GM21737 (cell line): ENCODE results near the gene SIAH1.
"Not testable (repeated sequence)": the region's sequence is repeated elsewhere in the genome, so short reads cannot be mapped to it uniquely, and the experiment has no call there.

ENCODE experiments used
- ATAC-seq: cut with Tn5 transposase; IDR thresholded peaks from one replicate; pipeline ENCODE4 v1.9.1; 2021; ENCODE audit warnings: mild to moderate bottlenecking, moderate library complexity; ENCODE audit not compliant: unreplicated experiment

The SIAH1 gene

GRCh38 chr16:48393485-48394354, 8.5 kb upstream of the SIAH1 start:
- ATAC-seq: no peak

- ATAC-seq: no peak
These were observed 7.2 kb upstream of the SIAH1 start for GRCh38 chr16:48392407-48392806.

GRCh38 chr16:48386559-48387312, 1.5 kb upstream of the SIAH1 start:
- no peak for ATAC-seq

GRCh38 chr16:48384520-48385252, 527 bp downstream of the SIAH1 start:
- ATAC-seq: peak; percentile 52

- ATAC-seq: no peak
These were observed 1.2 kb downstream of the SIAH1 start for GRCh38 chr16:48383877-48384519.

- no peak for ATAC-seq
These were observed 2.0 kb downstream of the SIAH1 start for GRCh38 chr16:48383009-48383876.

- ATAC-seq: no peak
These were observed 3.1 kb downstream of the SIAH1 start for GRCh38 chr16:48382131-48382530.

GRCh38 chr16:48381201-48381600, 4.0 kb downstream of the SIAH1 start:
- no peak for ATAC-seq

GRCh38 chr16:48378836-48379235, 6.4 kb downstream of the SIAH1 start:
- ATAC-seq: no peak

- no peak for ATAC-seq
These were observed 6.9 kb downstream of the SIAH1 start for GRCh38 chr16:48378276-48378675.

- ATAC-seq: not testable (repeated sequence)
These were observed 7.9 kb downstream of the SIAH1 start for GRCh38 chr16:48377301-48377700.

GRCh38 chr16:48374255-48374654, 11.0 kb downstream of the SIAH1 start:
- ATAC-seq: no peak

- no peak for ATAC-seq
These were observed 11.8 kb downstream of the SIAH1 start for GRCh38 chr16:48373258-48374029.

GRCh38 chr16:48372744-48373143, 12.5 kb downstream of the SIAH1 start:
- no peak for ATAC-seq

- ATAC-seq: no peak
These were observed 13.8 kb downstream of the SIAH1 start for GRCh38 chr16:48371393-48371780.

GRCh38 chr16:48370668-48371392, 14.4 kb downstream of the SIAH1 start:
- not testable (repeated sequence) for ATAC-seq

GRCh38 chr16:48370229-48370628, 15.0 kb downstream of the SIAH1 start:
- no peak for ATAC-seq

GRCh38 chr16:48369765-48370164, 15.4 kb downstream of the SIAH1 start:
- no peak for ATAC-seq
